Neural progenitor cell (in vitro differentiated cells): Measurements from ENCODE around the gene VPS26C. TPM values are rescaled to one million over a fixed set of nuclear protein-coding genes. Genes with fewer than 3 reads are reported as not detected.

ENCODE experiments used
- DNase-seq: peaks from one replicate; pipeline ENCODE4 v3.0.0-alpha.2; 2016; ENCODE audit warnings: low spot score
- H2AFZ ChIP-seq: fragments of 200-600 bp; sonication (generic); replicated peaks from 2 replicates; pipeline ENCODE4 v1.6.1; 2016; ENCODE audit warnings: antibody characterized with exemption
- H3F3A ChIP-seq: fragments of 200-600 bp; sonication (generic); 2 replicates; pipeline ENCODE4 v1.6.1; 2016; ENCODE audit warnings: antibody characterized with exemption, low read depth
- H3K27ac ChIP-seq: fragments of 200-600 bp; sonication (generic); 2 replicates; pipeline ENCODE4 v1.5.1; 2016; ENCODE audit warnings: mild to moderate bottlenecking
- H3K27me3 ChIP-seq: fragments of 200-600 bp; sonication (generic); 2 replicates; pipeline ENCODE4 v1.6.1; 2016; ENCODE audit warnings: mild to moderate bottlenecking, moderate library complexity
- H3K36me3 ChIP-seq: fragments of 200-600 bp; sonication (generic); 2 replicates; pipeline ENCODE4 v1.5.1; 2016
- H3K4me1 ChIP-seq: fragments of 200-600 bp; sonication (generic); 2 replicates; pipeline ENCODE4 v1.6.1; 2016; ENCODE audit warnings: mixed run types
- H3K4me2 ChIP-seq: fragments of 200-600 bp; sonication (generic); 2 replicates; pipeline ENCODE4 v1.6.1; 2016
- H3K4me3 ChIP-seq: fragments of 200-600 bp; sonication (generic); 2 replicates; pipeline ENCODE4 v1.5.1; 2016
- H3K79me2 ChIP-seq: fragments of 200-600 bp; sonication (generic); 2 replicates; pipeline ENCODE4 v1.6.1; 2016; ENCODE audit warnings: low read depth
- H3K9ac ChIP-seq: fragments of 200-600 bp; sonication (generic); 2 replicates; pipeline ENCODE4 v1.6.1; 2016
- H3K9me3 ChIP-seq: fragments of 200-600 bp; sonication (generic); 2 replicates; pipeline ENCODE4 v1.5.1; 2016; ENCODE audit warnings: low read depth
- H4K20me1 ChIP-seq: fragments of 200-600 bp; sonication (generic); 2 replicates; pipeline ENCODE4 v1.6.1; 2016; ENCODE audit warnings: low read depth
- H3K27ac Mint-ChIP-seq: 3 replicates; pipeline ENCODE4 v1.8.0; 2021; ENCODE audit warnings: mixed read lengths
- H3K27me3 Mint-ChIP-seq: 2 replicates; pipeline ENCODE4 v1.8.0; 2022; ENCODE audit warnings: low read depth, mild to moderate bottlenecking, inconsistent platforms, moderate library complexity, mixed read lengths; ENCODE audit not compliant: insufficient read depth
- H3K36me3 Mint-ChIP-seq: 3 replicates; pipeline ENCODE4 v1.8.0; 2021; ENCODE audit warnings: mixed read lengths
- H3K4me1 Mint-ChIP-seq: 3 replicates; pipeline ENCODE4 v1.8.0; 2021; ENCODE audit warnings: mixed read lengths
- H3K4me3 Mint-ChIP-seq: 3 replicates; pipeline ENCODE4 v1.8.0; 2021; ENCODE audit warnings: mild to moderate bottlenecking, moderate library complexity, mixed read lengths
- H3K9me3 Mint-ChIP-seq: 3 replicates; pipeline ENCODE4 v1.8.0; 2020; ENCODE audit warnings: mixed read lengths
- EZH2 ChIP-seq: fragments of 200-600 bp; sonication (generic); IDR thresholded peaks from 2 replicates; pipeline ENCODE4 v1.6.1; 2017; ENCODE audit warnings: antibody characterized with exemption, mild to moderate bottlenecking, moderate library complexity
- EZH2phosphoT487 ChIP-seq: fragments of 200-600 bp; sonication (generic); IDR thresholded peaks from 2 replicates; pipeline ENCODE4 v1.6.1; 2017; ENCODE audit warnings: antibody characterized with exemption
- total RNA-seq: library from RNA; depleted of rRNA; stranded (reverse); fragments of >200 nt; gene quantifications from 2 replicates; pipeline ENCODE4 v1.2.3, GENCODE V29; 2015; ENCODE audit warnings: low replicate concordance
- TF ChIP-seq, protein P1 (sequence below): fragments of 200-600 bp; sonication (generic); IDR thresholded peaks from 2 replicates; pipeline ENCODE4 v1.5.1; 2017; ENCODE audit warnings: antibody characterized with exemption, mild to moderate bottlenecking

VPS26C gene
- total RNA-seq, 1 donor from 2014 or later: 80.5 TPM

DNA sequence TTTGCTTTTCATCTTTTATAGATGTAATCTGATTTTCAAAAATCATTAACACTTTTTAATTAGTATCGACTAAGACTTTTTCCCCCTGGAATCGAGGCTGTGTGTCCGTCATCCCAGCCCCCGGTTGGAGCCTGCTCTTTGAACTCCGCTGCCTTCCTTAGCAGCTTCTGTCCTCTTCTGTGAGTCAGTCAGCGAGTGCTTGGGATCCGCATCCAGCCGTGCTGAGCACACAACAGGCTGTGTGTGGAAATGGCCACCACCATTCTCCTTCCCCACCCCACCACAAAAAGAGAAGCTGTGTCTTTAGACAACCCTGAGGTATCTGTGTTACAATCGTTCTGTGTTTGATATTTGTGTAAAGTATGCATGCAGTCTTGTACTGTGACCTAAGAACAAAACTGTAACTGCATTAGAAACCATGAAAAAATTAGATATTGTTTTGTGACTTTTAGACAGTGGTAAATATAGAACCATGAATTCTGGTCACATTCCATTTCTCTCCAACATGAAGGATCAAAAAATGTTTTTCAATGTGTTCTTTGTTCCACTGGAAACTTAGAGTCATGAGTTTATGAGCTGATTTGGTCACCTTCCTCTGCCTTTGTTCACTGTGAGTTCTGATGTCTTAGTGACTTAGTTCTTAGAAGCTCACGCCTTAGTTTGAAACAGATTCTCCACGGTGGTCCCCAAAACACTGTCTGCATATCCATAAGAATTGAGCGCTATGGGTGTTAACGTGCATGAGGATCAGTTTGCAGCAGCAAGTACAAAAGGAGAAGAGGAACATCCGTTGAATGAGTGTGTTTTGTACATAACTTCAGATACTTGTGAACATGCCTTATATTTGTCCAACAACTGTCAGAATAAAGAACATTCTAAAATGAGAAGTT is 64.7 kb downstream of the VPS26C start:
- Histone ChIP-seq H2AFZ (no peak overlapping the region), H3K9me3 (no peaks in the 10 kb centered on the region), H3K4me1 (no peaks in the 10 kb centered on the region), H3K79me2 (no peaks in the 10 kb centered on the region), H3K27ac (no peak overlapping the region), H3K4me3 (no peak overlapping the region), H4K20me1 (no peaks in the 10 kb centered on the region), H3F3A (no peaks in the 10 kb centered on the region), H3K9ac (no peak overlapping the region), H3K27me3 (no peaks in the 10 kb centered on the region), H3K4me2 (no peak overlapping the region), H3K36me3 (peaks cover 4% of the 10 kb centered on the region)
- Mint-ChIP-seq H3K27me3 (no peaks in the 10 kb centered on the region), H3K9me3 (no peaks in the 10 kb centered on the region), H3K36me3 (peaks cover 59% of the 10 kb centered on the region), H3K27ac (peak overlapping the region; percentile 48), H3K4me1 (peaks cover 5% of the 10 kb centered on the region), H3K4me3 (no peak overlapping the region)
- TF ChIP-seq, protein P1, sequence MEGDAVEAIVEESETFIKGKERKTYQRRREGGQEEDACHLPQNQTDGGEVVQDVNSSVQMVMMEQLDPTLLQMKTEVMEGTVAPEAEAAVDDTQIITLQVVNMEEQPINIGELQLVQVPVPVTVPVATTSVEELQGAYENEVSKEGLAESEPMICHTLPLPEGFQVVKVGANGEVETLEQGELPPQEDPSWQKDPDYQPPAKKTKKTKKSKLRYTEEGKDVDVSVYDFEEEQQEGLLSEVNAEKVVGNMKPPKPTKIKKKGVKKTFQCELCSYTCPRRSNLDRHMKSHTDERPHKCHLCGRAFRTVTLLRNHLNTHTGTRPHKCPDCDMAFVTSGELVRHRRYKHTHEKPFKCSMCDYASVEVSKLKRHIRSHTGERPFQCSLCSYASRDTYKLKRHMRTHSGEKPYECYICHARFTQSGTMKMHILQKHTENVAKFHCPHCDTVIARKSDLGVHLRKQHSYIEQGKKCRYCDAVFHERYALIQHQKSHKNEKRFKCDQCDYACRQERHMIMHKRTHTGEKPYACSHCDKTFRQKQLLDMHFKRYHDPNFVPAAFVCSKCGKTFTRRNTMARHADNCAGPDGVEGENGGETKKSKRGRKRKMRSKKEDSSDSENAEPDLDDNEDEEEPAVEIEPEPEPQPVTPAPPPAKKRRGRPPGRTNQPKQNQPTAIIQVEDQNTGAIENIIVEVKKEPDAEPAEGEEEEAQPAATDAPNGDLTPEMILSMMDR: no peak
- TF ChIP-seq EZH2: no peak
- TF ChIP-seq EZH2phosphoT487: no peak
- no peak for DNase-seq

DNA sequence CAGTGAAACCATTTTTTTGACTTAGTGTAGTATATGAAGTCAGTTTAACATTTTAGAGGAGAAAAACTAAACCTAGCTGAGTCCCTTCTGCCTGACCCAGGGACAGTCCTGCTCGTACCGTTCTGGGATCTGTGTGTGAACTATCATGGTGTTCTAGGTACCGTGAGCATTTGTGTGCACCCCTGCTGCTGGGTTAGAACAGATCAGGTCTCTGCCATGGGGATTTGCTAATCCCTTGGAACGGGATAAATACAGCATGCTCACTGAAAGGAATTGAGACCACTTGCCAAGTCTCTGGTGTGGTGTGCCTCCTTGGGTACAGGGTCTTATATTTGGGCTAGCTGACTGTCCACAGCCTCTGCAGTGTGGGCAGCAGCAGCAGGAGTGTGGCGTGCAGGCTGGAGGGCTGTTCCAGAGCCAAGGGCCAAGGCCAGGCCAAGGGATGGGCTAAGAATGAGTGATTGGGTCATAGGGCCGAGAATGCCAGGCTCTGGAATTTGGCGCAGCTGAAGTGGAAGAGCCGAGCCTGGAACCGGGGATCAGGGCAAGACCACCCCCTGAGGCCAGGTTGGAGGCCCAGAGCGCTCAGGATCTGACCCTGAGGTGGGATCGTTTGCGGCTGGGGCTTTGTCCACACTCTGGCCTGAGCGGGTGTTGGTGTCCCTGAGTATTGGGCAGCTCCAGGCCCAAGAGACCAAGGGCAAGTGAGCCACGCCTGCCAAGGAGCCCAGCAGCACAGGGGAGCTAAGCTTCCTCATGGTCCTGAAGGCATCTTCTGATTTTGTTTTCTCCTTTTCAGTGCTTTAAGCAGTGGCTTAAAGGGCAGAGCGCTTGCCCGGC is 66.3 kb downstream of the VPS26C start:
- no peak overlapping the region for H3K27ac ChIP-seq
- peaks cover 5% of the 10 kb centered on the region for H3K4me1 Mint-ChIP-seq
- H3K36me3 Mint-ChIP-seq: peaks cover 60% of the 10 kb centered on the region
- no peak overlapping the region for H3K27ac Mint-ChIP-seq
- H3K9ac ChIP-seq: no peak overlapping the region
- no peak for DNase-seq
- H3K4me1 ChIP-seq: no peaks in the 10 kb centered on the region
- H3K27me3 Mint-ChIP-seq: no peaks in the 10 kb centered on the region
- H3F3A ChIP-seq: no peaks in the 10 kb centered on the region
- peaks cover 4% of the 10 kb centered on the region for H3K36me3 ChIP-seq
- H3K4me2 ChIP-seq: no peak overlapping the region
- TF ChIP-seq EZH2phosphoT487: no peak
- TF ChIP-seq, protein P1: no peak
- TF ChIP-seq EZH2: no peak
- H4K20me1 ChIP-seq: no peaks in the 10 kb centered on the region
- H3K9me3 ChIP-seq: no peaks in the 10 kb centered on the region
- H2AFZ ChIP-seq: no peak overlapping the region
- no peaks in the 10 kb centered on the region for H3K79me2 ChIP-seq
- H3K9me3 Mint-ChIP-seq: no peaks in the 10 kb centered on the region
- no peak overlapping the region for H3K4me3 ChIP-seq
- H3K4me3 Mint-ChIP-seq: no peak overlapping the region
- H3K27me3 ChIP-seq: no peaks in the 10 kb centered on the region

DNA sequence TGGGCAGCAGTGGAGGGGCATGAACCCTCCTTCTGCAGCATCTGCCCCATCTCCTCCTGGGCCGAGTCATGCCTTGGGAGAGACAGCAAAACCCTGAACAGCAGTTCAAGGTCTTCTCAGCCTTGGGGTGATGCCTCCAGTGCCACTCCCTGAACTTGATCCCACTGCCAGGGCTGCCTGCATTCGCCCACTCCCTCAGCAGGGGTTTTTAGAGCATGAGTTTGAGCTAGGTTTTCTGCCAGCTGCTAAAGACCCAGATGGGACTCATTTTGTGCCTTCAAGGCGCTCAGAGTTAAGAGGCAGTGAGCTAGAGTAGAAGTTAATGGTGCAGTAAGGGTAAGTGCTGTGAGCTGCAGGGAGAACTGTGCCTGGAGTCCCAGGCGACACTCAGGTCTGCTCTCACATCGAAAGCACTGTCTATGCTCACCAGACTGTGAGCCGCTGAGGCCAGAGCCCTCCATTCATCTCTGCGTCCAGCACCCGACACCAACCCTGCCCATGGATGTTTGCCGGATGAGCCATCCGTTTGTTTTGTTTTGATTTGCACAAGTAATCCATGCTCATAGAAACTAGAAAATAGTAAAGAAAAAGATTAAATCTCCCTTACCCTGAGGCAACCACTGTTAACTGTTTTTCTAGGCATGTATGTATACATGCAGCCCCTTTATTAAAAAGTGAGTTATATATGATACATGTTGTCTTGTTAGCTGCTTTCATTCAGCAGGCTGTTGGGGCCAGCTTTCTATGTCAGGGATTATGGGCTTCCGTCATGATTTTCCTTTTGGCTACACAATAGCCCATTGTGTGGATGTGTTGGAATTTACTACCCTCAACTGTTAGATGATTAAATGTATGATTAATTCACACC is 67.8 kb downstream of the VPS26C start:
- peaks cover 5% of the 10 kb centered on the region for H3K4me1 Mint-ChIP-seq
- peaks cover 4% of the 10 kb centered on the region for H3K36me3 ChIP-seq
- no peaks in the 10 kb centered on the region for H4K20me1 ChIP-seq
- H3F3A ChIP-seq: no peaks in the 10 kb centered on the region
- H3K9me3 ChIP-seq: no peaks in the 10 kb centered on the region
- no peaks in the 10 kb centered on the region for H3K9me3 Mint-ChIP-seq
- peak overlapping the region; percentile 33 for H3K27ac Mint-ChIP-seq
- H3K4me3 Mint-ChIP-seq: peak overlapping the region; percentile 8
- no peaks in the 10 kb centered on the region for H3K4me1 ChIP-seq
- no peak overlapping the region for H3K4me2 ChIP-seq
- peaks cover 60% of the 10 kb centered on the region for H3K36me3 Mint-ChIP-seq
- no peaks in the 10 kb centered on the region for H3K27me3 Mint-ChIP-seq
- H3K79me2 ChIP-seq: no peaks in the 10 kb centered on the region
- H3K27ac ChIP-seq: no peak overlapping the region
- no peak overlapping the region for H2AFZ ChIP-seq
- TF ChIP-seq, protein P1: no peak
- TF ChIP-seq EZH2 (no peak), EZH2phosphoT487 (no peak)
- H3K9ac ChIP-seq: no peak overlapping the region
- no peak for DNase-seq
- H3K4me3 ChIP-seq: no peak overlapping the region
- H3K27me3 ChIP-seq: no peaks in the 10 kb centered on the region
